NCI-H2171 (cell line): ENCODE results near the gene ZRANB3.
"Not testable (repeated sequence)": the region's sequence is repeated elsewhere in the genome, so short reads cannot be mapped to it uniquely, and the experiment has no call there.

Source experiments
- DNase-seq: peaks from one replicate; lab custom pipeline; 2025; lab: John Stamatoyannopoulos, UW

ZRANB3 gene

GRCh38 chr2:135485441-135485840 is 45.6 kb downstream of the ZRANB3 start:
- DNase-seq: no peak

- no peak for DNase-seq
These were observed 55.9 kb downstream of the ZRANB3 start for GRCh38 chr2:135475128-135475527.

DNA sequence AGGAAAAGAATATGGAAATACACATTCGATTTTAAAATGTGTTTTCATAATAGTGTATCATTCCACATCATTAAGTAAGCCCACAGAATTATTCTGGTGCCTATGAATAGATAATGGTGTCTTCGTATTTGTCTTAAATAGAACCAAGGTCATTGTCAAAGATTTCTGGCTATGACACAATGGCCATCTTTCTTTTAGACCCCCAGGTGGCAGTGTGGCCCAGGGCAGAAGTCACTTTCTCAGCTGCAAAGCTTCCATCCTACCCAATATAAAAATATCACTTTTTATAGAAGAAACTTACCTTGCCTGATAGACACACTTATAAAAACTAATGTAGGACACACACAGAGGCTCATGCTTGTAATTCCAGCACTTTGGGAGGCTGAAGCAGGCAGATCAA is 57.5 kb downstream of the ZRANB3 start:
- DNase-seq: no peak

DNA sequence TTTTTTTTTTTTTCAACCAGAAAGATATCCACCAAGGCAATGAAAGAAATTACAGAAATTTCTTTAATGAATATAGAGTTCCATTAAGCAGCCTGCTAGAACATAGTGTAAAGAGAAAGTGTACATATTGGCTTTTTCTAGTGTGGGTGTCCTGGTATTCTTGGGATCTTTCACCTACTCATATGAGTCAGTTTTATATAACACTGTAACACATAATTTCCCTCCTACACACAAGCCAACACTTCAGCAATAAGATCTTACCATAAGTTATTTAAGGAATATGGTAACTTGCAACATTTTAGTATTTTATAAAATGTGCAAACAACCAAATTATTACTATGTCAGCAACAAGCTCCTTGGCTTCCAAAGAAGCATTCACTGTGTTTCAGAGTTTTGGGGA is 59.9 kb downstream of the ZRANB3 start:
- DNase-seq: no peak

- DNase-seq: no peak
These were observed 73.7 kb downstream of the ZRANB3 start for GRCh38 chr2:135457279-135457678.

DNA sequence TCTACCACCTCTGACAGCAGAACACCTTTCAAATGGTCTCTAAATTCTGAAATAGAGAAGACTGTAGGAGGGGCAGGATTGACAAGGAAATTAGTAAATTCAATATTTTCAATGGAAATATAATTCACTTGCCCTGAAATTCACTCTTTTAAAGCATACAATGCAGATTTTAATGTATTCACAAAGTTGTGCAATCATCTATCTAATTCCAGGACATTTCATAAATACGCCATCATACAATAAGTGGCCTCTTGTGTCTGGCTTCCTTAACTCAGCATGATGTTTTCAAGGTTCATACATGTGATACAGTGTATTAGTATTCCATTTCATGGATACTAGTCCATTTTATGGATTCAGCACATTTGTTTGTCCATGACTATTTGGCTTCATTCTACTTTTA is 74.2 kb downstream of the ZRANB3 start:
- no peak for DNase-seq

DNA sequence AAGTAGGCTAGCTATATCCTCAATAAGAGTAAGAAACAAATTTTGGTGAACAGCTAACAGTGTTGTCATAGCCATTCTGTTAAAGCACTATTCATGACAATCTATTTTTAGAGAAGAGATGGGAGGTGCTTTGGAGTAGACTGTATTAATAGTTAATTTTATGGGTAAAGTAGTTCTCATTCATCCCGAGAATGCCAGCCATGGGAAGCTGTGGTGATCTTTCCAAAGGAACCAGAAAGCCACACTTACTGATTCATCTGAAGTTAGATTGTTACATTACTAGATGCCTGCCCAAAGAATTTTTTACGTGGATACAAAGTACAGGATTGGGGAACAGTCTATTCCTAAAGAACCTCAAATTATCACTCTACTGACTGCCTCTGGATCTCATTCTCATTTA is 74.6 kb downstream of the ZRANB3 start:
- no peak for DNase-seq

DNA sequence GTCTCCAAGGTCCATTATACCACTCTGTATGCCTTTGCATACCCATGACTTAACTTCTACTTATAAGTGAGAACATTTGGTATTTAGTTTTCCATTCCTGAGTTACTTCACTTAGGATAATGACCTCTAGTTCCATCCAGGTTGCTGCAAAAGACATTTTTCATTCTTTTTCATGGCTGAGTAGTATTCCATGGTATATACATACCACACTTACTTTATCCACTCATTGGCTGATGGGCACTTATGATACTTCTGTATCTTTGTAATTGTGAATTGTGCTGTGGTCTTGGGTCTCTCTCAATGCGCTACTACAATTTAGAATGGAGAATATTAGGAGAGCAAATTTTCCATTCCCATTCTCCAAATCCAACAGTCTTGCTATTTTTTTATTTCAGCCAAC is 76.4 kb downstream of the ZRANB3 start:
- no peak for DNase-seq

DNA sequence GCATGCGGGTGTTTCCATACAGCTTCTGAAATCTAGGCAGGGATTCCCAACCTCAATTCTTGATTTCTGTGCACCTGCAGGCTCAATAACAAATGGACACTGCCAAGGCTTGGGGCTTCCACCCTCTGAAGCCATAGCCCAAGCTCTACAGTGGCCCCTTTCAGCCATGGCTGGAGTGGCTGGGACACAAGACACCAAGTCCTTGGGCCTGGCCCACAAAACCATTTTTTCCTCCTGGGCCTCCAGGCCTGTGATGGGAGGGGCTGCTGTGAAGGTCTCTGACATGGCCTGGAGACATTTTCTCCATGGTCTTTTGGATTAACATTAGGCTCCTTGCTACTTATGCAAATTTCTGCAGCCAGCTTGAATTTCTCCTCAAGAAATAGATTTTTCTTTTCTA is 78.0 kb downstream of the ZRANB3 start:
- not testable (repeated sequence) for DNase-seq

GRCh38 chr2:135451966-135452365 is 79.1 kb downstream of the ZRANB3 start:
- DNase-seq: no peak

GRCh38 chr2:135443013-135443412 is 88.0 kb downstream of the ZRANB3 start:
- DNase-seq: not testable (repeated sequence)

DNA sequence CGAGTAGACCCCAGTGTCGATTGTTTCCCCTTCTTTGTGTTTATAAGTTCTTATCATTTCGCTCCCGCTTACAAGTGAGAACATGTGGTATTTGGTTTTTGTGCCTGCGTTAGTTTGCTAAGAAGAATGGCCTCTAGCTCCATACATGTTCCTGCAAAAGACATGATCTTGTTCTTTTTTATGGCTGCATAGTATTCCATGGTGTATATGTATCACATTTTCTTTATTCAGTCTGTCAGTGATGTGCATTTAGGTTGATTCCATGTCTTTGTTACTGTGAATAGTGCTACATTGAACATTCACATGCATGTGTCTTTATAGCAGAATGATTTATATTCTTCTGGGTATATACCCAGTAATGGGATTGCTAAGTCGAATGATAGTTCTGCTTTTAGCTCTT is 95.9 kb downstream of the ZRANB3 start:
- not testable (repeated sequence) for DNase-seq

- DNase-seq: no peak
These were observed 106.2 kb downstream of the ZRANB3 start for GRCh38 chr2:135424849-135425248.

GRCh38 chr2:135422898-135423297 is 108.1 kb downstream of the ZRANB3 start:
- DNase-seq: no peak

DNA sequence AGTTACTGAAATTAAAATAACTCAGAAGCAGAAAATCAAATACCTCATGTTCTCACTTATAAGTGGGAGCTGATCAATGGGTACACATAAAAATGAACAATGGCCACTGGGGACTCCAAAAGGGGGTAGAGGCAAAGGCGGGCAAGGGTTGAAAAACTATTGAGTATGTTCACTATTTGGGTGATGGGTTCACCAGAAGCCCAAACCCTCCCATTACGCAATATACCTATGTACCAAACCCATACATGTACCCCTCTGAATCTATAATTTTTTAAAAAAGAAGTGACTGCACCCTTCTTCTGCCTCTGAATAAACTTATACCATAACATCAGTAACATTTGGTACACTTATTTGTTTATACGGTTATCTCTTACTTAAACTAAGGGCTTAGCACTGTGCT is 119.4 kb downstream of the ZRANB3 start:
- DNase-seq: no peak

DNA sequence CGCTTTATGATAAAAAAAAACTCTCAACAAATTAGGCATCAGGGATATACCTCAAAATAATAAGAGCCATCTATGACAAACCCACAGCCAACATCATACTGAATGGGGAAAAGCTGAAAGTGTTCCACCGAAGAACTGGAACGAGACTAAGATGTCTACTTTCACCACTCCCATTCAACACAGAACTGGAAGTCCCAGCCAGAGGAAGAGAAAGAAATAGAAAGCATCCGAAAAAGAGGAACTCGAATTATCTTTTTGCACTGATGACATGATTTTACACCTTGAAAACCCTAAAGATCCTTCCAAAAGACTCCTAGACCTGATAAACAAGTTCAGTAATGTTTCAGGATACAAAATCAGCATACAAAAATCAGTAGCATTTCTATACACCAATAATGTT is 121.6 kb downstream of the ZRANB3 start:
- no peak for DNase-seq

DNA sequence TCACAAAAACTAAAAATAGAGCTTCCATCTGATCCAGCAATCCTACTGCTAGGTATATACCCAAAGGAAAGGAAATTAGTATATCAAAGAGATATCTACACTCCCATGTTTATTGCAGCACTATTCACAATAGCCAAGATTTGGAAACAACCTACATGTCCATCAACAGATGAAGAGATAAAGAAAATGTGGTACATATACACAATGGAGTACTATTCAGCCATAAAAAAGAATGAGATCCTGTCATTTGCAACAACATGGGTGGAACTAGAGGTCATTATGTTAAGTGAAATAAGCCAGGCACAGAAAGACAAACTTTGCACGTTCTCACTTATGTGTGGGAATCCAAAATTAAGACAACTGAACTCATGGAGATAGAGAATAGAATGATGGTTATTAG is 134.8 kb downstream of the ZRANB3 start:
- not testable (repeated sequence) for DNase-seq

GRCh38 chr2:135386993-135387392 is 144.0 kb downstream of the ZRANB3 start:
- DNase-seq: no peak

DNA sequence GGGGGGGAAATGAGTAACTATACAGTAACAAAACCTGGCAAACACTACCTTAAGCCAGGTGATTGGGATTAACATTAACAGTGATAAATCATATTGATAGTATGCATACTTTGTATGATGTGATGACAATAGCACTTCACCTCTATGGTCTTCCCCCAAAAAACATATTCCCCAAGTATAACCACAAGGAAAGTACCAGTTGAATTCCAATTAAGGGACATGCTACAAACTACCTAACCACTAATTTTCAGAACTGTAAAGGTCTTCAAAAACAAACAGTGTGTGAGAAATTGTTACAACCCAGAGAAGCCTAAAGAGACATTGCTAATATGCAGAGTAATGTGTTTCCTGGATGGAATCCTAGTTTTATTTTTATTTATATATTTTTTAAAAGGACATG is 152.4 kb downstream of the ZRANB3 start:
- DNase-seq: no peak

DNA sequence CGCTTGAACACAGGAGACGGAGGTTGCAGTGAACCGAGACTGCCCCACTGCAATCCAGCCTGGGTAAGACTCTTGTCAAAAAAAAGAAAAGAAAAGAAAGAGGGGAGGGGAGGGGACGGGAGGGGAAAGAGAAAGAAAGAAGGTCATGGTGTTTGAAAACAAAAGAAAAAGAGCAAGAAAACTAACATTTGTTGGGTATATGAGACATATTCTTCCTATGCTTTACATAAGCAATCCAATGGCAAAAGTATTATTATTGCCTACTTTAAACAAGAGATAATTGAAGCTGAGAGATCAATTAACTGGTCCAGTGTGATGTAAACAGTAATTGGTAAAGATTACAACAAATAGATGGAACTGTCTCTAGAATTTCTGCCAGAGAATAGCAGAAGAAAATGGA is 157.3 kb downstream of the ZRANB3 start:
- DNase-seq: no peak

GRCh38 chr2:135349941-135350340 is 181.1 kb downstream of the ZRANB3 start:
- no peak for DNase-seq

- DNase-seq: not testable (repeated sequence)
These were observed 182.8 kb downstream of the ZRANB3 start for GRCh38 chr2:135348096-135348704.

DNA sequence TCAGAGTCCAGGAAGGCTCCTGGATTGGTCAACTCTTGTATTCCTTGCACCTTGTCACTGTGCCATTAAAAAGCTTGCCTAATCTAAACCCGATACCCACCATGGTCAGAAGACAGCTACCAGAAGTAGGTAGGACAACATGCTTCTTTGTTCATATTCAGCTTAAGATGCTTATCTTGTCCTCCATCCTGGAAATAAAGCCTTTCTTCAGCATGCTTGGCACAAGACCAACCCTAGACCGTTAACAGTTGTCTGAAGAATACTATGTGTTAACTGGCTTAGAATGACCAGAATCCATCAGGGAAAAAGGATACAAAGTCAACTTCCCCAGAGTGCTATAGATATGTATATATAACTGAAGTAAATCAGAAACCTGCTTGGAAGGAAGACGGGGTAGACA is 193.9 kb downstream of the ZRANB3 start:
- no peak for DNase-seq

- no peak for DNase-seq
These were observed 195.8 kb downstream of the ZRANB3 start for GRCh38 chr2:135335256-135335655.

DNA sequence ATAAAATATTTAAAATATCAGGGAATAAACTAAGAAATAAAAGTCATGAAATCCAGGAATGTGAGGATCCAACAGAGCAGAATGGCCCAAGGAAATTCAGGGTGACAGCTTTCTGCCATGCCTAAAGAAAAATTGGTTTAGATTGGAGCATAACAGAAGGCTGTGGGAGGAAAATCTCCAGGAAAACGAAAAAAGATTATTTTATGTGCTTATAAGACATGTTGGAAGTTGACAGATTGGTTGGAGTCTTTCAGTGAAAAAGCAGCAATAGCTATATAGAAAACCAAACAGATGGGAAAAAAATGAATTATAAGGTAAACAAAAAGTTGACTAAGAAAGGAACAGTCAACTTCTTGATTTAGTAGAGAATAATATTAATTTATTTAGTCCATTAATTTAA is 203.9 kb downstream of the ZRANB3 start:
- DNase-seq: no peak
